ENCODE results near the gene LRMDA.

Gene LRMDA

GRCh38 chr10:75643944-75644692, 212.7 kb downstream of the LRMDA start:
- no peak for DNase-seq (ENCODE audit: low read depth in 2 of 2)

DNA sequence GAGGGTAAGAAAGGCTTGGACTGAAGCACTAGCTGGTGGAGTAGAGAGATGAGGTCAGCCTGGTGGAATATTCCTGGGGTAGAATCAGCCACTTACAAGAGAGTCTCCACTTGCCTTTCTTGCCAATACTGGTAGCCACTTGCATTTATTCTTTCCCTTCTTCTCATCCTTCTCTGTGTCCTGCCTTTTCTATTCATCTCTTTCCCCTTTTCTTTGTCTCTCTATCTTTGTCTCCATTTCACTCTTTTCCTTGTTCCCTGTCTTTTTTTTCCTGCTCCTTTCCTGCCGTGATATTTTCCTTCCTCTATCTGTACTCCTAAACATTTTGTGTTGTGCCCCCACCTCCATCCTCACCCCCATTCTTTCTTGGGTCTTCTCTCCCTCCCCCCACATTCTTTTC, 214.3 kb downstream of the LRMDA start:
- DNase-seq (ENCODE audit: low read depth in 2 of 2) = no peak

DNA sequence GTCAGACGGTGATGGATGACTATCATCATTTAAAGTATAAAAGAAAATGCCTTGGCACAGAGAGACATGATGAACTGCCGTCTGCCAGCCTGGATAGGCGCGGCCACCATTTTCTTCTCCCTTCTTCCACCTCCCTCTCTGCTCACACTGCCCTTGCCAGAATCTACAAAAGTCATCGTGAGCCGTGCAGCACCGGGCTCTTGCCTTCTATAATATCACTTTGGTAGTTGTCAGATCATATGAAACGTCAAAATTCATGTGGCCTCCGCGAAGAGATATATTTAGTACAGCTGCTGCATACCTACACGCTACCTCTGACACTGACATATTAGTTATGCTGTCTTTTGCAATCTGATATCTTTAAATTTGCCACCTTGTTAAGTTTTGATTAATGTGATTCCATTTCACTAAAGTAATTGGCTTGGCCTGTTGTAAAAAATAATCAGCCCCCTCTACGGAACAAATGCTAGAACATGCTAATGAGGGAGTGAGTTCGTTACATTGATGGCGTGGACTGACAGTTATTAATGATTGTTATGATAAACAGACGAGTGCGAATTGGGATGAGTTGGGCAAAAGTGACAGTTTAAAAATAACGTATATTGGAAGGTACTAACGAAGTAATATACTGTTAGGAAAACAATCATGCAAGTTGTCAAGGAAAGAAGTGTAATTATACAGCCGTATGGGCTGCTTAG, 214.9 kb downstream of the LRMDA start:
- no peak for DNase-seq (ENCODE audit: low read depth in 2 of 2)

GRCh38 chr10:75646916-75647315, 215.5 kb downstream of the LRMDA start:
- DNase-seq (ENCODE audit: low read depth in 2 of 2) = no peak

DNA sequence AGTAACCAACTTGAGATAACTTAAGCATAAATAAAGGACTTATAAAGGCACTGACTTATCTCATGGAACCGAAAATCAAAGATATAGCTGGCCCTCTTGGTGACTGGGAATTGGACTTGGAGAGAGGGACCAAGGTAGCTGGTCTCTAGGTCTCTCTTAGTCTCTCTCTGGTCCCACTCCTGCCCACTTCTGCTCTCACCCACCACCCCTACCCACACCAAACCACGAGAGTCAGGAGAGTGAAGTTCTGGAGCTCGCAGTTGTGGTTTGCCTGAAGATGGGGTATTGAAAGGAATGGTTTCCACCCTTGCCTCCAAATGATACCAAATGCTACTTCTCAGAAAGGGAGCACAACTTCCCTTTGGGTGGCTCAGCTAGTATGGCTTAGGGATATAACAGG, 216.3 kb downstream of the LRMDA start:
- DNase-seq (ENCODE audit: low read depth in 2 of 2) = no peak

DNA sequence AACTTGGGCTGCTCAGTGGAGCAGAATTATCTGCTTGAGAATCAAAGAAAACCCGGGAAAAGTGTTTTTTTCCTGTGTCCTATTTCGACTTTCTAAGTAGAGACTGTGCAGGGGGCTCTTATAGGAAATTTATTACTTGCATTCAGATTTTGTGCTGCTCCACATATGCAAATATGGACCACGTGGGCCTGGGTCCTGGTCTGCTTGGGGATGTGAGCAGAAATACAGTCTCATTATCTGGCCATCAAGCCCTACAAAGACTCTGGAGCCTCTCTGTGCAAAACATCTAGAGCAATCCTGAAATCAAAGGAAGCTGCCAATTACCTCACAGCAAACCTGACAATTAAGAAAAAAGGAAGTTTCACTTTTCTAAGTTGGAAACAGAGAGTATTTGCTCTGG, 216.9 kb downstream of the LRMDA start:
- no peak for DNase-seq (ENCODE audit: low read depth in 2 of 2)

DNA sequence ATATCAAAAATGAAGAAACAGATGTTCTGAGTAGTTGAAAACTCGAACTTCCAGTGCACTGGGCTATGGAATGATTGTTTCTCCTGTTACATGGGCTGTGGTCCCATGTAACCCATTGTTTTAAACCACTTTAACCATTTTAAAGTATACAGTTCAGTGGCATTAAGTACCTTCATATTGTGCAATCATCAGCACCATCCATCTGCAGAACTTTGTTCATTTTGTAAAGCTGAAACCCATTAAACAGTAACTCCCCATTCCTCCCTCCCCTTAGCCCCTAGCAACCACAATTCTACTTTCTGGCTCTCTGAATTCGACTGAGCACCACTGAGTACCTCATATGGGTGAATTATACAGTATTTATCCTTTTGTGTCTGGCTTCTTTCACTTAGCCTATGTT, 217.4 kb downstream of the LRMDA start:
- no peak for DNase-seq (ENCODE audit: low read depth in 2 of 2)

GRCh38 chr10:75649466-75649865, 218.0 kb downstream of the LRMDA start:
- DNase-seq (ENCODE audit: low read depth in 2 of 2) = no peak

DNA sequence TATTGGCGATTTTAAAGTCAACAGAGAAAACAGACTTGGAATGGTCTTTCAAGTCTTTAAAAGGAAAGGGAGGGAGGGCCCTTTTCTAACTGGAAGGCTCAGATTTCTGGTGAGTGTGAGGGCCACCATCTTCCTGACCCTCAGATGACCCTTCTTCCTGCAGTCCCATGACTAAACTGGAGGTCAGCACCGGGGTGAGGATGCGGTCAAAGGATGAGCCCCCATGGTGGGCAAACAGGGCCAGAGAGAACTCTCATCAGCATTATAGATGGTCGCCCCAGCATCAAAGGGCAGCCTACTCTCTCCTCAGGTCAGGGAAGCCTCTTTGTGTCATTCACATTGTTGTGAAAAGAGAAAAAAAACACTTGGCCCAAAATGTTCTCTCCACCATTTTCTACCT, 219.2 kb downstream of the LRMDA start:
- DNase-seq (ENCODE audit: low read depth in 2 of 2) = no peak

DNA sequence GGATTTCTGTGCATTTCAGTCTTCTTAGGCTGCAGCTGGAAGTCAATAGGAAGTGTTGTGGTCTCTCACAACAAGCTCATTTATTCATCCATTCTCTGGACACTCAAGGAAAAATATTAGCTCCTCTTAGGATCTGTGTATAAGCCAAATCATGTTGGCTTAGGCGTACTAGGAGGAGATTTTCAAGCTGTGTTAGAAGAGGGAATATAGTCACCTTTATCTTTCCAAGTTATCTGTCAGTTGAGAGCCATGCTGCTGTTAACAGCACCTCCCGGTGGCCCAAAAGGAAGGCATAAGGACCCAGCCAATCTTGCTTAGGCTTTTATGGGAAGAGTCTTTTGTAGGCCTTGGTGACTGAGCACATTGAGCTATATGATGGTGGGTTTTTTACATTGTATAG, 220.0 kb downstream of the LRMDA start:
- no peak for DNase-seq (ENCODE audit: low read depth in 2 of 2)

- no peak for DNase-seq (ENCODE audit: low read depth in 2 of 2)
Measured at GRCh38 chr10:75652146-75652740, 220.8 kb downstream of the LRMDA start.

DNA sequence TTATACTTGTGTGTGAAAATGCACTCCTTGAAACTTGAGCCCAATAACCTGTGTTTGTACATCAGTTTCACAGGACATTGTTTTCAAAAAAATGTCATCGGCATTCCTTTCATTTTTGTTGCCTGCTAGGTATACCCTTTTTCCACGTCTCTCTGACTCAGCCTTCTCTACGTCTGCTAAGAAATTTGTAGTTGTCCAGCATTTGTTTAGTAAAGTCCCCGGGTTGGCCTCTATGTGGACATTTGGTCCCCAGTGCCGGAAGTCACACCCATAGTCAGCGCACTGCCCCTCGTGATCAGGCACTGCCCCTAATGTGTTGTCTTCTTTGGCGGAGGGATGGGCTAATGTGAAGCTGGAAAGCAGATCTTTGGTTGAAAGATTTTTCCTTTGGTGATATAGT, 222.3 kb downstream of the LRMDA start:
- DNase-seq (ENCODE audit: low read depth in 2 of 2) = no peak

DNA sequence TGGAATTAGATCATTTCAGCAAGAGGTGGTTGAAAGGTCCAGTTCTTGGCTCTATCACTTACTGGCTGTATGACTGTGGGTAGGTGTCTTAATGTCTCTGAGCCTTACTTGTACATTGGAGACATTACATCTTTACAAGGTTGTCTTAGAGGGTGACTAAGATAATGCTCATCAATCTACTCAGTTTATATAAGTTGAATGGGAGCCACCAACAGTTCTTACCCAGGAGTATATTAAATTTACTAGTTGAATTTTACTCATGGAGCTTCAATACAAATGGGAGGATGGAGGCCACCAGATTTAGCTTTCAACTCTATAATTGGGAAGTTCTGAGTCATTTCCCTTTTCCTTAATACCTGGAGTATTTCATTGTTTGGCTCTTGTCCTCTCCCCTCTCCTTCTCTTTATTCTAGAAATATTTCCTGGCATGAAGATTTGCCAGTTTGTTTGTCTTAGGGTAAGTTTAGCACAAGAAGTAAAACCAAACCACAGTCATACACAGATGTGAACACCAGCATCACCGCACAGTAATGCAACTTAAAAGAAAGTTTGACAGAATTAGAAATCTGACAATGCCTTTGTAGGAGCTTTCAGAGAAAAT, 222.8 kb downstream of the LRMDA start:
- no peak for DNase-seq (ENCODE audit: low read depth in 2 of 2)

GRCh38 chr10:75654772-75655171, 223.3 kb downstream of the LRMDA start:
- DNase-seq (ENCODE audit: low read depth in 2 of 2) = no peak

GRCh38 chr10:75655791-75656451, 224.5 kb downstream of the LRMDA start:
- no peak for DNase-seq (ENCODE audit: low read depth in 2 of 2)

DNA sequence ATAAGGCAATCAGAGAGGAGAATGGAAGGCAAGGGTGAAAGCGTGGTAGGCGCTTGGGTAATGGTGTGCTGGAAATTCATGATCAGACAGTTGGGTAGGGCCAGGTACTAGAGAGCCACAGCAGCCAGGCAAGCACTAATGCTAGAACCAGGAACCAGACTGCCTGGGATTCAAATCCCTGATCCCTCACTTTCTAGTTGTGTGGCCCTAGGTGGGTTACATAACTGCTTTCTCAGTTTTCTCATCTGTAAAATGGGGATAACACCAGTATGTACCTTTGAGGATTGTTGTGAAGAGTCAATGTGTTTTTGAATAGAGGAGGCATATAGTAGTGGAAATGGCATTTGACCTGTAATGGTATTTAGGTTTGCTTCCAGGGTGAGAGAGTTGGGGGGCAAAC, 225.9 kb downstream of the LRMDA start:
- DNase-seq (ENCODE audit: low read depth in 2 of 2) = no peak

- DNase-seq (ENCODE audit: low read depth in 2 of 2) = no peak
Measured at GRCh38 chr10:75658036-75658435, 226.6 kb downstream of the LRMDA start.

- DNase-seq (ENCODE audit: low read depth in 2 of 2) = no peak
Measured at GRCh38 chr10:75658496-75658895, 227.1 kb downstream of the LRMDA start.

DNA sequence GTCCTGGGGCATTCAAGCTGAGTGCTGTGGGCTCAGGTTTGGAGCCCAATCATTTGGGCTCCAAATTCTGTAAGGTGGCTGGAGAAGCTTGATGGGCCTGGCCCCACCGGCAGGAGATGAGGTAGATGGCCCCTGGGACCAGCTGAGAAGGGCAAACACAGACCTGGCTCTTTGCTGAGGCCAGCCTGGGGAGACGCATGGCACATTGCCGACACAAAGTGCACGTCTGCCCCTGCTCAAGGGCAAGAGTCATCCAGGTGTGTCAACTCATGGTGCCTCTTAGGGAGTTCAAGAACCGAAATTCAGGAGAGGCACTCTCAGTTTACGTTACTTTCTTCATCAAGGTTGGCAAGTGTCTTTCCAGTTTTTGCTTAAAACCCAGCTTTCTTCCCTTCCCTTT, 227.5 kb downstream of the LRMDA start:
- no peak for DNase-seq (ENCODE audit: low read depth in 2 of 2)

DNA sequence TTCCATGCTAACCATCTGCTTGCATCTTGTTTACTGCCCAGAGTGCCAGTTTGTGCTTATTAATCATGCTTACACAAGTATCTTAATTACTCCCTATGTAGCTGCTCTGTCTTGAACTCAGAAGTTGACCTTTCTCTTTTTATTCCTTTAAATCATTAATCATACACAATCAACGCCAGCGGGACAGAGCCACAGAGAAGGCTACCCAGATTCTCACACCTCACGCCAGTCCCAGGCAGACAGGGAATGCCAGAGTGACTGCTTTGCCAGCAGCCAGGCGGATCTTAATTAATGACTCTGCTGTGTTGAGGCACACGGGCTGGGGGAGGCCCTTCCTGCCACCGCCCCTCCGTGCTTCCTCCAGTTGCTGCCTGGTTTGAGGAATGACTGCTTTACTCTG, 229.4 kb downstream of the LRMDA start:
- DNase-seq (ENCODE audit: low read depth in 2 of 2) = no peak

DNA sequence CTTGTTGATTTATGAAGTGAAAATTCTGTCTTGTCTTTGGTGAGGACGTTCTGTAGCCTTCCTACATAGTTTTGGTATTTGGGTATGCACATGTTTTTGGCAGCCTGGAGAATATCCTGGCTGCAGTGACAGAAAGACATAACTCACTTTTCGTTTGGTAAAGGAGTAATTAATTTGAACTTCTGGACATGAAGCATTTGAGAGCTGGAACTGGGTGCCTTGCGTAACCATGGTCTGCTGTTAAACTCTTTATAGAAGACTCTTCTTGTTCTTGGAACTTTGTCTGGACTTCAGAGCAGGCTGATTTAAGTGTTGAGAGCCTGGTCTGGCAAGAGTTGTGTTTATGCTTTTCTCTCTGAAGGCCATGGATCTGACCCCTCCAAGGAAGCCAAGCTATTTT, 231.3 kb downstream of the LRMDA start:
- DNase-seq (ENCODE audit: low read depth in 2 of 2) = no peak

- no peak for DNase-seq (ENCODE audit: low read depth in 2 of 2)
Measured at GRCh38 chr10:75663947-75664664, 232.7 kb downstream of the LRMDA start.
